ENCODE results near the gene C3AR1.
"Not testable (repeated sequence)": the region's sequence is repeated elsewhere in the genome, so short reads cannot be mapped to it uniquely, and the experiment has no call there.

C3AR1 gene

GRCh38 chr12:8065991-8066594, at the start of gene C3AR1:
Gene C3AR1, minus strand, starts transcription at chr12:8066359. Its CDS starts 6,174 bp downstream, at chr12:8060185.
- POLR2A ChIA-PET: no interaction called here
- peak; percentile 57 for DNase-seq (ENCODE audit: extremely low spot score)
- no peak for TF ChIP-seq CTCF (IDR thresholded peaks at IDR 0.05; ENCODE audit: control extremely low read depth, extremely low read depth, low read depth, missing control alignments)

GRCh38 chr12:8113117-8113516, 47.0 kb upstream of the C3AR1 start:
- DNase-seq (ENCODE audit: extremely low spot score); POLR2A ChIA-PET; CTCF ChIA-PET: not testable (repeated sequence)

More at GRCh38 chr12:8065991-8066594, at the start of gene C3AR1:
- CTCF ChIA-PET: interaction anchor here (0.9 to 1.5 kb wide), 5 partner anchors 11 to 165 kb away, joined by 4 to 7 read pairs (median 5); no protein-coding TSS in a partner anchor

- peak; percentile 98 for TF ChIP-seq CTCF (IDR thresholded peaks at IDR 0.05; ENCODE audit: control extremely low read depth, extremely low read depth, low read depth, missing control alignments)
- CTCF ChIA-PET: interaction anchor here (0.7 to 4.4 kb wide), 21 partner anchors 9 to 281 kb away, joined by 3 to 29 read pairs (median 5); partner anchors contain the start of gene CLEC4A
- POLR2A ChIA-PET: no interaction called here
- DNase-seq (ENCODE audit: extremely low spot score): peak; percentile 70
Observed at GRCh38 chr12:8108808-8109398, 42.7 kb upstream of the C3AR1 start.

GRCh38 chr12:8099235-8099634, 33.1 kb upstream of the C3AR1 start:
- ChIA-PET POLR2A (no interaction called here), CTCF (interaction anchor here (3.9 kb wide), 1 partner anchor 10 kb away, joined by 13 read pairs; no protein-coding TSS in a partner anchor)
- DNase-seq (ENCODE audit: extremely low spot score): no peak
- TF ChIP-seq CTCF (IDR thresholded peaks at IDR 0.05; ENCODE audit: control extremely low read depth, extremely low read depth, low read depth, missing control alignments): no peak

GRCh38 chr12:8096281-8096915, 30.2 kb upstream of the C3AR1 start:
- CTCF ChIA-PET: interaction anchor here (2.5 kb wide), 1 partner anchor 13 kb away, joined by 10 read pairs; no protein-coding TSS in a partner anchor
- no peak for TF ChIP-seq CTCF (IDR thresholded peaks at IDR 0.05; ENCODE audit: control extremely low read depth, extremely low read depth, low read depth, missing control alignments)
- POLR2A ChIA-PET: no interaction called here
- no peak for DNase-seq (ENCODE audit: extremely low spot score)

- TF ChIP-seq CTCF (IDR thresholded peaks at IDR 0.05; ENCODE audit: control extremely low read depth, extremely low read depth, low read depth, missing control alignments): no peak
- ChIA-PET CTCF (interaction anchor here (1.1 to 2.6 kb wide), 2 partner anchors 15 to 24 kb away, joined by 3 to 11 read pairs; no protein-coding TSS in a partner anchor), POLR2A (no interaction called here)
- no peak for DNase-seq (ENCODE audit: extremely low spot score)
Observed at GRCh38 chr12:8093291-8093690, 27.1 kb upstream of the C3AR1 start.

GRCh38 chr12:8089716-8090115, 23.6 kb upstream of the C3AR1 start:
- ChIA-PET CTCF (no interaction called here), POLR2A (no interaction called here)
- no peak for DNase-seq (ENCODE audit: extremely low spot score)
- no peak for TF ChIP-seq CTCF (IDR thresholded peaks at IDR 0.05; ENCODE audit: control extremely low read depth, extremely low read depth, low read depth, missing control alignments)

GRCh38 chr12:8089277-8089676, 23.1 kb upstream of the C3AR1 start:
- CTCF ChIA-PET; DNase-seq (ENCODE audit: extremely low spot score); POLR2A ChIA-PET: not testable (repeated sequence)
